Right atrium auricular region (tissue), 2 donors: ENCODE measurements around the gene C19orf53. TPM values are rescaled to one million over a fixed set of nuclear protein-coding genes. Genes with fewer than 3 reads are reported as not detected.
A peak's percentile ranks its signal among the peaks of the same experiment; 100 is the strongest.

Experiments used
- DNase-seq: peaks from one replicate; pipeline ENCODE4 v3.0.0-alpha.2; 2019; ENCODE audit warnings: low spot score
- H3K27ac ChIP-seq, 2 donors: fragments of 200-600 bp; sonication (generic); 1 replicate in 1 of 2; 2 replicates in 1 of 2; pipeline ENCODE4 v1.5.1; 2016 to 2019
- H3K27me3 ChIP-seq, 2 donors: fragments of 200-600 bp; sonication (generic); one replicate each; pipeline versions ENCODE4 v1.5.1 to v1.6.0; 2017 to 2019
- H3K36me3 ChIP-seq: fragments of 200-600 bp; sonication (generic); one replicate; pipeline ENCODE4 v1.5.1; 2016
- H3K4me1 ChIP-seq, 2 donors: fragments of 200-600 bp; sonication (generic); one replicate each; pipeline versions ENCODE4 v1.5.1 to v1.6.0; 2017 to 2019
- H3K4me3 ChIP-seq, 2 donors: fragments of 200-600 bp; sonication (generic); 1 replicate in 1 of 2; 2 replicates in 1 of 2; pipeline ENCODE4 v1.5.1; 2017 to 2019; ENCODE audit warnings: mild to moderate bottlenecking in 1 of 2, moderate library complexity in 1 of 2
- H3K9me3 ChIP-seq, 2 donors: fragments of 200-600 bp; sonication (generic); one replicate each; pipeline ENCODE4 v1.5.1; 2019
- total RNA-seq, 2 donors: library from RNA; depleted of rRNA; stranded (reverse); fragments of >200 nt; gene quantifications; one replicate each; pipeline ENCODE4 v1.1.0, GENCODE V29; 2016
- TF ChIP-seq, protein P1 (sequence below), 2 donors: fragments of 200-600 bp; sonication (generic); IDR thresholded peaks; one replicate each; pipeline ENCODE4 v1.5.1; 2019; ENCODE audit warnings: antibody characterized with exemption in 2 of 2

C19orf53 gene
- total RNA-seq, 2 donors from 2014 or later = 272 to 304 TPM

DNA sequence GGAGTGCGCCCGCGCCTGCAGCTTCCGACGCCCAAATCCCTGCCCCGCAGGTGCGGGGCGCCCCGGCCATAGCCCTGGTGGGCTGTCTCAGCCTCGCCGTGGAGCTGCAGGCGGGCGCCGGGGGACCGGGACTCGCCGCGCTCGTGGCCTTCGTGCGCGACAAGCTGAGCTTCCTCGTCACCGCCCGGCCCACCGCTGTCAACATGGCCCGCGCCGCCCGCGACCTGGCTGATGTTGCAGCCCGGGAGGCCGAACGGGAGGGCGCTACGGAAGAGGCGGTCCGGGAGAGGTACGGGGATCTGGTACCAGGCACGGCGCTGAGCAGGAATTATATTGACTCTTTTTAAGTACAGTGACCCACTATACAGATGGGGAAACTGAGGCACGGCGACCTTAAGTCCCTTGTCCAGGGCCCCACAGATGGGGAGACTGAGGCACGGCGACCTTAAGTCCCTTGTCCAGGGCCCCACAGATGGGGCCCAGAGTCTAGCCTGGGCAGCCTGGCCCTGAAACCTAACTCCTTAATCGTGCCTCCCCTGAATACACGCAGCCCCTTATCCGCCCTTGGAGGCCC lies 9.3 kb upstream of the C19orf53 start:
- Histone ChIP-seq H3K36me3 (peaks cover 36% of the 10 kb centered on the region), H3K4me3 (peak overlapping the region; percentile 75 to 80), H3K9me3 (no peaks in the 10 kb centered on the region), H3K27me3 (no peaks in the 10 kb centered on the region), H3K27ac (peak overlapping the region; percentile 66 to 78), H3K4me1 (peaks cover 0 to 14% of the 10 kb centered on the region in 2 donors)
- TF ChIP-seq, protein P1, sequence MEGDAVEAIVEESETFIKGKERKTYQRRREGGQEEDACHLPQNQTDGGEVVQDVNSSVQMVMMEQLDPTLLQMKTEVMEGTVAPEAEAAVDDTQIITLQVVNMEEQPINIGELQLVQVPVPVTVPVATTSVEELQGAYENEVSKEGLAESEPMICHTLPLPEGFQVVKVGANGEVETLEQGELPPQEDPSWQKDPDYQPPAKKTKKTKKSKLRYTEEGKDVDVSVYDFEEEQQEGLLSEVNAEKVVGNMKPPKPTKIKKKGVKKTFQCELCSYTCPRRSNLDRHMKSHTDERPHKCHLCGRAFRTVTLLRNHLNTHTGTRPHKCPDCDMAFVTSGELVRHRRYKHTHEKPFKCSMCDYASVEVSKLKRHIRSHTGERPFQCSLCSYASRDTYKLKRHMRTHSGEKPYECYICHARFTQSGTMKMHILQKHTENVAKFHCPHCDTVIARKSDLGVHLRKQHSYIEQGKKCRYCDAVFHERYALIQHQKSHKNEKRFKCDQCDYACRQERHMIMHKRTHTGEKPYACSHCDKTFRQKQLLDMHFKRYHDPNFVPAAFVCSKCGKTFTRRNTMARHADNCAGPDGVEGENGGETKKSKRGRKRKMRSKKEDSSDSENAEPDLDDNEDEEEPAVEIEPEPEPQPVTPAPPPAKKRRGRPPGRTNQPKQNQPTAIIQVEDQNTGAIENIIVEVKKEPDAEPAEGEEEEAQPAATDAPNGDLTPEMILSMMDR (IDR thresholded peaks at IDR 0.05) = no peak
- no peak for DNase-seq

DNA sequence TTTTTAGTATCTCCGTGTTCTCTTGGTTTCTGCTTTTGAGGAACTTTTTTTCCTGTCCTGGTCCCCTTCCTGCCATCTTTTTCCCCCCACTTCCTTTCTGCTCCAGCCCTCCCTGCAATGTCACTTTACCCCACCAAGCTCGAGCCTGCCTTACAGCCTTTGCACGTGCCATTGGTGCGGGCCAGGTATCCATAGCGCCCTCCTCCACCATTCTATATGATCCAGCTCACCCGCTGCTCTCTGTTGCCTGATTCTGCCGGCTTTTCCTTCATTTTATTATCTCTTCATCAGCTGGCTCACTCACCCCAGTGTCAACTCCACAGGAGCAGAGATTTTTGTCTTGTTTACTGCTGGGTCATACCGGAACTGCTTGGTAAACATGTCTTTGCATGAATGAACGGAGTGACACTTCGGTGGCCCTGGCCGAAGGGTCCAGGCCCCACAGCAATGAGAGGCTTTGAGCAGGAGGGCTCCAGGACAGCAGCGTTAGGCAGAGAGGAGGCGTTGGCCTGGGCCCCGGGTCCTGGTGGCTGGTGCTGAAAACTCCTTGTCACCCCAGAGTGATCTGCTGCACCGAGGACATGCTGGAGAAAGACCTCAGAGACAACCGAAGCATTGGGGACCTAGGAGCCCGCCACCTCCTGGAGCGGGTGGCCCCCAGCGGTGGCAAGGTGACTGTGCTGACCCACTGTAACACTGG lies 8.7 kb upstream of the C19orf53 start:
- TF ChIP-seq, protein P1 (IDR thresholded peaks at IDR 0.05) = no peak
- Histone ChIP-seq H3K4me1 (peaks cover 0 to 14% of the 10 kb centered on the region in 2 donors), H3K36me3 (peaks cover 36% of the 10 kb centered on the region), H3K27ac (peak overlapping the region; percentile 66 to 78), H3K27me3 (no peaks in the 10 kb centered on the region), H3K4me3 (peak overlapping the region; percentile 75 to 80), H3K9me3 (no peaks in the 10 kb centered on the region)
- no peak for DNase-seq

DNA sequence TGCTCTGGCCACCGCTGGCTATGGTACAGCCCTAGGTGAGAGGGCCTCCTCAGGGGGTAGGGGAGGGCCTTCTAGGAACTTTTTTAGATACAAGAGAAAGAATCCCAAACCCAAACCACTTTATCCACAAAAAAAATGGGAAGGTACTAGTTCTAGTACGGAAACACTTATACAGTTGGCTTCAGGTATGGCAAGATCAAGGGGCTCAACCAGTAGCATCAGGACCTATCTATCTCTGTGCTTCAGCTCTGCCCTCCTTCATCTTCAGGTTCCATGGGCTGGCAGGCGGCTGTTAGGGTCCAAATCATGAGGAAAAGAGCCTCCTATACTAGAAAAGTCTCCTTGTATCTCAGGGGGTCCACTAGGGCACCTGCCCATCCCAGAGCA lies 8.2 kb upstream of the C19orf53 start:
- Histone ChIP-seq H3K4me3 (no peak overlapping the region), H3K27ac (no peak overlapping the region), H3K9me3 (no peaks in the 10 kb centered on the region), H3K27me3 (no peaks in the 10 kb centered on the region), H3K36me3 (peaks cover 31% of the 10 kb centered on the region), H3K4me1 (peaks cover 0 to 14% of the 10 kb centered on the region in 2 donors)
- no peak for DNase-seq
- TF ChIP-seq, protein P1 (IDR thresholded peaks at IDR 0.05) = no peak

DNA sequence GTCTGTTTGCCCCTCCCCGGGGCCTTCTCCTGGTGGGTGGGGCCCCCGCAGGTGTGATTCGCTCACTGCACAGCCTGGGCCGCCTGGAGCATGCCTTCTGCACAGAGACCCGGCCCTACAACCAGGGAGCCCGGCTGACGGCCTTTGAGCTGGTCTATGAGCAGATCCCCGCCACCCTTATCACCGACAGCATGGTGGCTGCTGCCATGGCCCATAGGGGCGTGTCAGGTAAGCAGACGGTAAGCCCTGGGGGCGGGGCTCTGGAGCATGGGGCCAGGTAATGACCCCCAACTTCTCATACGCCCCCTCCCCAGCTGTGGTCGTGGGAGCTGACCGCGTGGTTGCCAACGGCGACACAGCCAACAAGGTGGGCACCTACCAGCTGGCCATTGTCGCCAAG lies 5.7 kb upstream of the C19orf53 start:
- no peak for DNase-seq
- TF ChIP-seq, protein P1 (IDR thresholded peaks at IDR 0.05) = no peak
- no peak overlapping the region for H3K27ac ChIP-seq
- no peaks in the 10 kb centered on the region for H3K9me3 ChIP-seq
- H3K36me3 ChIP-seq = peaks cover 8% of the 10 kb centered on the region
- H3K4me3 ChIP-seq = no peak overlapping the region
- H3K27me3 ChIP-seq = no peaks in the 10 kb centered on the region
- peaks cover 0 to 16% of the 10 kb centered on the region in 2 donors for H3K4me1 ChIP-seq

DNA sequence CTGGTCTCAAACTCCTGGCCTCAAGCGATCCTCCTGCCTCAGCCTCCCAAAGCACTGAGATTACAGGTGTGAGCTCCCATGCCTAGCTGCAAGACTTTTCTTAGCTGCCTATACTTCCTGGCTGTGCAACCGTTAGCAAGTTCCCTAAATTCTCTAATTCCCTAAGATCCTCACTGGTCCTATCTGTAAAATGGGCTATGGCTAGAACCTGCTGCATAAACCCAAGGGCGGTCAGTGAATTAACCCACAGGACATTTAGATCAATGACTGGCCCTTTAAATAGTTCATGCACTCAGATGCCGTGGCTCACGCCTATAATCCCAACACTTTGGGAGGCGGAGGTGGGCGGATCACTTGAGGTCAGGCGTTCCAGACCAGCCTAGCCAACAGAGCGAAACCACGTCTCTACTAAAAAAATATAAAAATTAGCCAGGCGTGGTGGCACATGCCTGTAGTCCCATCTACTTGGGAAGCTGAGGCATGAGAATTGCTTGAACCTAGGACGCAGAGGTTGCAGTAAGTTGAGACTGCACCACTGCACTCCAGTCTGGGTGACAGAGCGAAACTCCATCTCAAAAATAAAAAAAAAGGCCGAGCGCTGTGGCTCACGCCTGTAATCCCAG lies 4.1 kb upstream of the C19orf53 start:
- Histone ChIP-seq H3K27me3 (no peaks in the 10 kb centered on the region), H3K4me3 (no peak overlapping the region), H3K9me3 (no peaks in the 10 kb centered on the region), H3K27ac (no peak overlapping the region), H3K36me3 (peaks cover 8% of the 10 kb centered on the region), H3K4me1 (peaks cover 0 to 19% of the 10 kb centered on the region in 2 donors)
- TF ChIP-seq, protein P1 (IDR thresholded peaks at IDR 0.05) = no peak
- no peak for DNase-seq
